ENCODE data around the gene ZBTB2. TPM values are rescaled to one million over a fixed set of nuclear protein-coding genes. Genes with fewer than 3 reads are reported as not detected.

Gene ZBTB2
- total RNA-seq, 1 experiment from 2014 or later = 31.4 TPM

- H3K56ac ChIP-seq (ENCODE audit: insufficient read length, low read depth, low read length) = no peak overlapping the region
- no peaks in the 10 kb centered on the region for H3K27me3 ChIP-seq (ENCODE audit: insufficient read depth, low read length)
- H3K18ac ChIP-seq (ENCODE audit: insufficient read length, low read depth, low read length) = no peak overlapping the region
- H3T11ph ChIP-seq (ENCODE audit: low read length) = no peak overlapping the region
- no peak overlapping the region for H2BK120ac ChIP-seq (ENCODE audit: low read depth, low read length, poor library complexity, severe bottlenecking)
- no peak overlapping the region for H4K91ac ChIP-seq (ENCODE audit: insufficient read length, low read depth, low read length)
- WGBS (ENCODE audit: extremely low coverage, insufficient read length, low lambda C conversion rate) = no CpG with 5 or more reads among the region's 3 CpGs
- H3K14ac ChIP-seq (ENCODE audit: insufficient read depth, low read length) = no peak overlapping the region
- no peaks in the 10 kb centered on the region for H3K79me1 ChIP-seq (ENCODE audit: insufficient read depth, low read depth, low read length, poor library complexity, severe bottlenecking)
- H3K4me2 ChIP-seq (ENCODE audit: insufficient read depth, insufficient read length, low read length) = no peak overlapping the region
- no peaks in the 10 kb centered on the region for H3K79me2 ChIP-seq (ENCODE audit: insufficient read depth, low read length)
- no peaks in the 10 kb centered on the region for H3K9me3 Mint-ChIP-seq
- no peak overlapping the region for H4K8ac ChIP-seq (replicated peaks; ENCODE audit: insufficient read length, low read depth, low read length)
- no peaks in the 10 kb centered on the region for H4K20me1 ChIP-seq (ENCODE audit: control insufficient read depth, insufficient read depth, insufficient read length)
- no peaks in the 10 kb centered on the region for H3K27me3 Mint-ChIP-seq (ENCODE audit: low read depth)
- no peak overlapping the region for H2BK12ac ChIP-seq (ENCODE audit: insufficient read length, low read depth, low read length)
- no peaks in the 10 kb centered on the region for H3K4me1 Mint-ChIP-seq
- no peaks in the 10 kb centered on the region for H3K23me2 ChIP-seq (ENCODE audit: insufficient read length, low read depth, low read length, poor library complexity, severe bottlenecking)
- H2AFZ ChIP-seq (ENCODE audit: low read length) = no peak overlapping the region
- no peaks in the 10 kb centered on the region for H3K9me3 ChIP-seq (ENCODE audit: control insufficient read depth, low read depth, low read length)
- no peak overlapping the region for H2BK5ac ChIP-seq (ENCODE audit: insufficient read length, low read length)
- H3K4me3 Mint-ChIP-seq = no peak overlapping the region
- no peak overlapping the region for H4K5ac ChIP-seq (ENCODE audit: insufficient read length, low read depth, low read length)
- TF ChIP-seq CTCF (conservative IDR thresholded peaks at IDR 0.05) = no peak
- H2BK20ac ChIP-seq (ENCODE audit: low read depth, low read length, poor library complexity, severe bottlenecking) = no peak overlapping the region
- H2AK5ac ChIP-seq (ENCODE audit: insufficient read length, low read length) = no peak overlapping the region
- H3K23ac ChIP-seq (ENCODE audit: insufficient read length, low read depth, low read length) = no peak overlapping the region
- peaks cover 43 to 75% (median 54%) of the 10 kb centered on the region in 3 experiments for H3K36me3 Mint-ChIP-seq (ENCODE audit: insufficient read depth in 1 of 3, low read depth in 3 of 3)
- no peak for DNase-seq
- H2BK15ac ChIP-seq (ENCODE audit: low read depth, low read length) = no peak overlapping the region
- no peaks in the 10 kb centered on the region for H3K4me1 ChIP-seq (ENCODE audit: insufficient read depth, low read length)
- H3K27ac ChIP-seq (ENCODE audit: insufficient read length, low read depth, low read length) = no peak overlapping the region
- no peak overlapping the region for H3K9ac ChIP-seq (ENCODE audit: extremely low read depth, insufficient read length, low read length)
- H3K27ac Mint-ChIP-seq = no peak overlapping the region
- H3K4ac ChIP-seq (ENCODE audit: low read depth, low read length) = no peak overlapping the region
These were observed 23.4 kb upstream of the ZBTB2 start for GRCh38 chr6:151414641-151415260.
